HepG2 (cell line): ENCODE measurements around the gene TSSK3. TPM values are rescaled to one million over a fixed set of nuclear protein-coding genes. Genes with fewer than 3 reads are reported as not detected.

ENCODE experiments used
- CSRNP2 ChIP-seq: sonication (generic); formaldehyde crosslinking; conservative IDR thresholded peaks from 2 replicates; pipeline ENCODE4 v1.8.0; 2022; ENCODE audit warnings: low read depth, missing genetic modification reagents
- DPF2 ChIP-seq: sonication (generic); formaldehyde crosslinking; IDR thresholded peaks from 2 replicates; pipeline ENCODE4 v1.4.0; 2020; ENCODE audit warnings: mild to moderate bottlenecking, low read depth, missing genetic modification reagents, borderline replicate concordance
- GTF3A ChIP-seq: sonication (generic); formaldehyde crosslinking; conservative IDR thresholded peaks from 2 replicates; pipeline ENCODE4 v1.4.0; 2020; ENCODE audit warnings: mild to moderate bottlenecking, missing genetic modification reagents
- HOXA7 ChIP-seq: sonication (generic); formaldehyde crosslinking; IDR thresholded peaks from 2 replicates; pipeline ENCODE4 v1.8.1; 2022; ENCODE audit warnings: mild to moderate bottlenecking, missing genetic modification reagents, moderate library complexity
- IRX3 ChIP-seq: sonication (generic); formaldehyde crosslinking; IDR thresholded peaks from 2 replicates; pipeline ENCODE4 v1.8.1; 2023; ENCODE audit warnings: mild to moderate bottlenecking, low read depth, missing genetic modification reagents, borderline replicate concordance
- KAT7 ChIP-seq: IDR thresholded peaks from 2 replicates; pipeline ENCODE4 v1.6.1; 2018; ENCODE audit warnings: borderline replicate concordance, missing compliant biosample characterization
- RXRB ChIP-seq: IDR thresholded peaks from 2 replicates; pipeline ENCODE4 v1.6.1; 2016; ENCODE audit warnings: borderline replicate concordance, missing genetic modification reagents, missing compliant biosample characterization
- TERF1 ChIP-seq: sonication (generic); formaldehyde crosslinking; IDR thresholded peaks from 2 replicates; pipeline ENCODE4 v1.8.0; 2022; ENCODE audit warnings: mild to moderate bottlenecking, missing genetic modification reagents, moderate library complexity
- TFE3 ChIP-seq: IDR thresholded peaks from 2 replicates; pipeline ENCODE4 v1.6.1; 2016
- THAP9 ChIP-seq: sonication (generic); formaldehyde crosslinking; IDR thresholded peaks from 2 replicates; pipeline ENCODE4; 2020; ENCODE audit warnings: missing genetic modification reagents, mild to moderate bottlenecking, borderline replicate concordance
- ZBTB39 ChIP-seq: sonication (generic); formaldehyde crosslinking; IDR thresholded peaks from 2 replicates; pipeline ENCODE4 v1.5.0; 2020; ENCODE audit warnings: missing genetic modification reagents
- ZFP36 ChIP-seq: fragments of 150-350 bp; IDR thresholded peaks from 2 replicates; pipeline ENCODE4 v1.6.1; 2018; ENCODE audit warnings: borderline replicate concordance, low read length, low read depth; ENCODE audit not compliant: partially characterized antibody
- ZNF263 ChIP-seq: sonication (generic); formaldehyde crosslinking; IDR thresholded peaks from 2 replicates; pipeline ENCODE4 v1.4.0; 2020; ENCODE audit warnings: missing genetic modification reagents
- ZNF367 ChIP-seq: sonication (generic); formaldehyde crosslinking; IDR thresholded peaks from 2 replicates; pipeline ENCODE4 v1.4.0; 2020; ENCODE audit warnings: missing genetic modification reagents, borderline replicate concordance
- ZNF468 ChIP-seq: sonication (generic); formaldehyde crosslinking; IDR thresholded peaks from 2 replicates; pipeline ENCODE4 v1.8.0; 2022; ENCODE audit warnings: mild to moderate bottlenecking, moderate library complexity, missing genetic modification reagents
- ZNF770 ChIP-seq: sonication (generic); formaldehyde crosslinking; IDR thresholded peaks from 2 replicates; pipeline ENCODE4 v1.5.0; 2020; ENCODE audit warnings: mild to moderate bottlenecking, missing genetic modification reagents
- ZSCAN21 ChIP-seq: sonication (generic); formaldehyde crosslinking; IDR thresholded peaks from 2 replicates; pipeline ENCODE4 v1.8.0; 2022; ENCODE audit warnings: mild to moderate bottlenecking, missing genetic modification reagents, moderate library complexity, borderline replicate concordance
- polyA plus RNA-seq, 8 experiments: library from polyadenylated mRNA; depleted of rRNA in 3 of 8; stranded (reverse) in 7 of 8; unstranded in 1 of 8; fragments of >200 nt; fragmentation: Illumina TruSeq in 4 of 8; extraction: Trizol in 4 of 8; gene quantifications; 2 replicates each; pipeline versions ENCODE4 v1.2.1 to v1.2.3, GENCODE V29; 2011 to 2016; ENCODE audit warnings: low read depth in 4 of 8, missing spikeins in 1 of 8, mixed read lengths in 1 of 8; ENCODE audit not compliant: insufficient read depth in 1 of 8
- total RNA-seq, 5 experiments: library from RNA; depleted of rRNA; stranded (reverse); fragments of >200 nt; fragmentation: Illumina TruSeq; extraction: Trizol; gene quantifications; 2 replicates each; pipeline ENCODE4 v1.2.3, GENCODE V29; 2016; ENCODE audit warnings: low read depth in 1 of 5

TSSK3 gene
- total and polyA plus RNA-seq, 2 of the 13 experiments (the other 11 are each of a cell fraction or from before 2014, with no cell fraction given), result 1.0 to 1.1 TPM

GRCh38 chr1:32352239-32352745 lies 10.0 kb upstream of the TSSK3 start (continued):
- TF ChIP-seq TFE3 (CRISPR knock-in tag) (no peak), ZSCAN21 (CRISPR knock-in tag) (no peak), ZNF263 (CRISPR knock-in tag) (no peak), KAT7 (CRISPR knock-in tag) (no peak; the same call in 1 of the 2 replicates), ZNF770 (CRISPR knock-in tag) (peak; percentile 79), RXRB (CRISPR knock-in tag) (0 out of 2 replicates have a peak, but pooled peaks have one; percentile 7), HOXA7 (CRISPR knock-in tag) (no peak), GTF3A (CRISPR knock-in tag) (no peak), CSRNP2 (CRISPR knock-in tag) (no peak), TERF1 (no peak), ZBTB39 (CRISPR knock-in tag) (no peak), IRX3 (CRISPR knock-in tag) (0 out of 2 replicates have a peak, but pooled peaks have one; percentile 21), DPF2 (no peak), ZNF367 (CRISPR knock-in tag) (no peak), ZNF468 (CRISPR knock-in tag) (no peak), ZFP36 (no peak), THAP9 (peak; percentile 28; the same call in 1 of the 2 replicates)
